ENCODE measurements around the gene NPR3.

- TF ChIP-seq CTCF (IDR thresholded peaks at IDR 0.05) (no peak), POLR2A (IDR thresholded peaks at IDR 0.05) (no peak)
Observed at GRCh38 chr5:32712481-32713360, 1.6 kb downstream of the NPR3 start.
